Measurements from ENCODE around the gene TTC24.

DNA sequence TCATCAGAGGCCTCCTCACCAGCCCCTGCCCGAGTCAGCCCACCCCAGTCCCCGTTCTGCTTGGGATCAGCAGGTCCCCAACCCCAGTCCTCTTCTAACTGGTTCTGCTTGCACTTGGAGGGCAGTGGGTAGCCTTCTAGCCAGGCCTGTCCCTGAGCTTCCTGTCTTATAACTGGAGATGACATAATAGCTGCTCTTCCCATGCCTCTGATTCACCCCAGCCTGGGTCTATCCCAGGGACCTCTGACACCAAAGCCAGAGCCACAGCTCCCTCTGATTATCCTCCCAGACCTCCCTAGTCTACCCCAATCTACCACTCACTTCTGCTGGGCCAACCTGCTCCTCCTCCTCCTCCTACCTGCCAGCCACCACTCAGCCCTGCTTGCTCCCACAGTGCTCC lies 38.6 kb upstream of the TTC24 start:
- TF ChIP-seq, protein P1, sequence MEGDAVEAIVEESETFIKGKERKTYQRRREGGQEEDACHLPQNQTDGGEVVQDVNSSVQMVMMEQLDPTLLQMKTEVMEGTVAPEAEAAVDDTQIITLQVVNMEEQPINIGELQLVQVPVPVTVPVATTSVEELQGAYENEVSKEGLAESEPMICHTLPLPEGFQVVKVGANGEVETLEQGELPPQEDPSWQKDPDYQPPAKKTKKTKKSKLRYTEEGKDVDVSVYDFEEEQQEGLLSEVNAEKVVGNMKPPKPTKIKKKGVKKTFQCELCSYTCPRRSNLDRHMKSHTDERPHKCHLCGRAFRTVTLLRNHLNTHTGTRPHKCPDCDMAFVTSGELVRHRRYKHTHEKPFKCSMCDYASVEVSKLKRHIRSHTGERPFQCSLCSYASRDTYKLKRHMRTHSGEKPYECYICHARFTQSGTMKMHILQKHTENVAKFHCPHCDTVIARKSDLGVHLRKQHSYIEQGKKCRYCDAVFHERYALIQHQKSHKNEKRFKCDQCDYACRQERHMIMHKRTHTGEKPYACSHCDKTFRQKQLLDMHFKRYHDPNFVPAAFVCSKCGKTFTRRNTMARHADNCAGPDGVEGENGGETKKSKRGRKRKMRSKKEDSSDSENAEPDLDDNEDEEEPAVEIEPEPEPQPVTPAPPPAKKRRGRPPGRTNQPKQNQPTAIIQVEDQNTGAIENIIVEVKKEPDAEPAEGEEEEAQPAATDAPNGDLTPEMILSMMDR (conservative IDR thresholded peaks at IDR 0.05) = no peak
- no peak for TF ChIP-seq ZFX (IDR thresholded peaks at IDR 0.05)
